Measurements from ENCODE around the gene TLX3.
"Not testable (repeated sequence)": the region's sequence is repeated elsewhere in the genome, so short reads cannot be mapped to it uniquely, and the experiment has no call there.

TLX3 gene

DNA sequence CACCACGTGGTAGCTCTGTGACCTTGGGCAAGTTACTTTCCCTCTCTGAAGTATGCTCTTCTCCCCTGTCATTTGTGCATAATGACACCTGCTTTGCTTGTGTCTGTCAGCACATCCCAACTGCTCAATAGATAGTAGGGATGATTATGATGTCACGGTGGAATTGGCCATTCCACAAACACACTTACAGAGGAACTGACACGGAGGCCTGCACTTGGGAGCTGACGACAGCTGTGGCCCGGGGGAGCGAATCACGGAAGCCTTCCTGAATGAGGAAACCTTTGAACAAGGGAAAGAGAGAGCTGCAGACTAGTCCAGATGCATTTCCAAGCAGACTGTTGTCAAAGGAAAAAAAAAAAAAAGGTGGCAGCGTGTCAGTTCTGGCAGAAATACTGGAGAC lies 21.0 kb downstream of the TLX3 start:
- no peak for FAIRE-seq

- FAIRE-seq, result no peak
Observed at GRCh38 chr5:171335616-171336015, 26.6 kb downstream of the TLX3 start.

GRCh38 chr5:171336521-171337209 lies 27.6 kb downstream of the TLX3 start:
- FAIRE-seq, result no peak

GRCh38 chr5:171337210-171337569 lies 28.1 kb downstream of the TLX3 start:
- no peak for FAIRE-seq

DNA sequence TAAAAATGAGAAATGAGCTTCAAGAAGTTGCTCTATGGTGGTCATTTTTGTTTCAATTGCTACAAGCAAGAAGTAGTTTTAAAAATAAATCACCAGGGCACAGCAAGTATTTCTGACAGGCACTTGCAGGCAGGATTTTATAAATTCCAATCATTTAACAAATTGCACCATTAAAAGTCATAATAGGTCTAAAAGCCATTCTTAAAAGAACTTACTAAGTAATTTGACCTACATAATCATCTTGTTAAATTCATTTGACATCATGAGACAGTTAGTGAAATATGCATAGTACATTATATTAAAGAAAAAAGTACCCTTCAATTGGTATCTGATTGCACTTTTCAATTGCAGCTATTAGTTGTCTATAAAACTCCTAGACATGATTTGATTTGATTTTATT lies 31.0 kb downstream of the TLX3 start:
- FAIRE-seq, result no peak

DNA sequence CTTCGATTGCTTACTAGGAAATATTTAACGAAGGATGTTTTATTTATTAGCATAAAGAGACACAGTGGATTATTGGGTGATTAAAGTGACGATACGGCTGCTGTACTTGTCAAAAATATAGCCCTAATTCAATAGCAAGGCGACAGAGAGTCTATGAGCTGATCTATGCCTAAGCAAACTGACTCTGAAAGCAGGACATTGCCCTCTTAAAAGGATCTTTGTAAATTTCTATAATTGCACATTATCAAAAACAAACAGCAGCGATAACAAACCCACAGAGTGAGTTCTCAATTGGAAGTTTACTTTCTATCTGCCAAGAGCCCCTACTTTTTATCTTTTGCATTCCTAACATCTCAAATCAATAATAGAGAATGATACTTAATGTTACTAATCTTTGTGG lies 31.4 kb downstream of the TLX3 start:
- no peak for FAIRE-seq

DNA sequence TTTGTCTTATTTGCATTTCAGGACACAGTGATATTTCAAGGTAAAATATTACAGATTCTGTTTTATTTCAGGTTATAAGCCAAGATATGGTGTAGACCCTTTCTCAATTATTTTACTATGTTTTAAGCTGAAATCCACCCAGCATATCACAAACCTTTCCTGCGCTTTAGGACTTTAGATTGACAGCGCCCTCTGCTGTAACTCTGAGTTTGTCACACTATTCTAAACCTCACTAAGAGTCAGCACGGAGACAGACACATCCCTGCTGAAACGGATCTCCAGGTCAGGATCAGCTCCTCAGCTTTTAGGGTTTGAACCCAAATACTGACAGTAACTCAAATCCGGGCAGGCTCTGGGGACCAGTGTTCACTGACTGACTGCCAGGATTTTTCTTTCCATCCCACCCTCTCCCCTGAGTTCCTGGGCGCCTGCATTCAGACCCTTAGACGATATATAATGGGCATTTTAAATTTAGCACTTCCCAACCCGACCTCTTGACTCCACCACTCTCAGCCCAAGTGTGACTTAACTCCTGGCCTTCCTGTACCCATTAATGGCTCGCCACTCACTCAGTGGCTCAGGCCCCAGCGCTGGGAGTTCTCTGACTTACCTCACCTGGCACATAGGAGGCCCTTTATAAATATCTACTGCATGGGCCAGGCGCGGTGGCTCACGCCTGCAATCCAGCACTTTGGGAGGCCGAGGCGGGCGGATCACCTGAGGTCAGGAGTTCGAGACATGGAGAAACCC lies 33.5 kb downstream of the TLX3 start:
- FAIRE-seq, result no peak

DNA sequence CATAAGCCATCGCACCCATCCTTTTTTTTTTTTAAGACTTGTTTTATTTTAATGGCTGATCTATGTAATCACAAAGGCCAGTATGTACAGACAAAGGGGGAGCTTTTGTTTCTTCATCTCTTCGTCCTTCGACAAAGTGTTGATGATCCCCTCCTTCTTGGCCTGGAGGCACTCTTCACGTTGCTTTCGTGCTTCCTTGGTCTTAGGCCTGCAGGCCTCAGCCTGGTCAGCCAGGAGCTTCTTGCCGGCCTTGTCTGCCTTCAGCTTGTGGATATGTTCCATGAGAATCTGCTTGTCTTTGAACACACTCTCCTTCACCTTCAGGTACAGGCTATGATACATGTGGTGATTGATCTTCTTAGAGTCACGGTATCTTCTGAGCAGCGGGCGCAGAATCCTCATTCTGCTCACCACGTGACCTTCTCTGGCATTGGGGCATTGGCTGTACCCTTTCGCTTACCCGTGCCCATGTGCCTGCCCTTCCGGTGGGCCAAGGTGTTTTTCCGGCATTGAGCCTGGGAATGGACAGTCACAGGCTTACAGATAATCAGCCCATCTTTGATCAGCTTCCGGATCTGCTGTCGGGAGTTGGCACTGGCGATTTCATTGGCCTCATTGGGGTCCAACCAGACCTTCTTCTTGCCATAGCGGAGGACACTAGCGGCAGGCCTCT lies 36.0 kb downstream of the TLX3 start:
- FAIRE-seq, result no peak

DNA sequence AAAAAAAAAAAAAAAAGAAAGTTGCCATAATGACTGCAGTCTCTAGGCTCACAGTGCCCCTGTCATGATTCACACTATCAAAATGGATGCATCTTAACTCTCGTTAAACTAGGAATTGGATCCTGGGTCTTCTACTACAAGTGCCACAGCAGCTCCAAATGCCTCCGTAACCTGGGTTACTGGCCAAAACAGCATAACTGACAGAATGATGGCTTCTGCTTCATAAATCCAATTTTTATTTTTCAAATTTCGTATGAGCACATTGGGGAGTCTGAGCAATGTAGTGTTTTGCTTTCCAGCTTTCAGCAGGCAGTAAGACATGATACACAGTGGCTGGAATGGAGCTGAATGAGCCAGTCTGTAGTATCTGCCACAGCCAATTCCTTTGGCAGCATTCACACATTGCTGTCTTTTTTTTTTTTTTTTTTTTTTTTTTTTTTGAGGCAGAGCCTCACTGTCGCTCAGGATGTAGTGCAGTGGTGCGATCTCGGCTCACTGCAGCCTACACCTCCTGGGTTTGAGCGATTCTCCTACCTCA lies 42.6 kb downstream of the TLX3 start:
- no peak for FAIRE-seq

DNA sequence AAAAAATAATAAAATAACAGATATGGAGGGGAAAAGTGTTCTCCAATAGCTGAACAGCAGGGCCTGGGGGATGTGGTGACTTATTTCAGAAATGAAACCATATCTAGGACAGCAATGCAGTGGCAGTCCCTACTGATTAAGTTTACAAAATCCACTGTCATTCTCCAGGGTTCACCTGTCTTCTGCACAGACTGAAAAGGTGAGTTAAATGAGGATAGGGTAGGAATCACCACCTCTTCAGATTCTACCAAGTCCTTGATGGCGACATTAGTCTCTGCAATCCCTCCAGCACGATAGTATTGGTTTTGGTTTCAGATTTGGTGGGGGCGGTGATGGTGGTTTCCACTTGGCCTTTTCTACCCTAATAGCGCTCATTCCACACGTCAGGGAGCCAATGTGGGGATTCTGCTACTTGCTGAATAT lies 46.3 kb downstream of the TLX3 start:
- FAIRE-seq, result no peak

- FAIRE-seq, result no peak
Observed at GRCh38 chr5:171357843-171358242, 48.8 kb downstream of the TLX3 start.

DNA sequence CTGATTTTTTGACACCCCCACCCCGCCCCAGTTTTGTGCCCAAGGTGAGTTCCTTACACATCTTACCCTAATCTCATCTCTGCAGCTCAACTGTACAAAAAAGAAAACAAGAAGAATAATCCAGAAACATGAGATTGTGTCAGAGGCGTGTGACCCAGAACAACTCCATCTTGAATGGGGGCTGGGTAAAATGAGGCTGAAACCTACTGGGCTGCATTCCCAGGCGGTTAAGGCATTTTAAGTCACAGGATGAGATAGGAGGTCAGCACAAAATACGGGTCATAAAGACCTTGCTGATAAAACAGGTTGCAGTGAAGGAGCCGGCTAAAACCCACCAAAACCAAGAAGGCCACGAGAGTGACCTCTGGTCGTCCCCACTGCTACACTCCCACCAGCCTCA lies 52.1 kb downstream of the TLX3 start:
- not testable (repeated sequence) for FAIRE-seq

Measured in colon (tissue), 2 donors.